ENCODE results near the gene P2RY8. TPM values are rescaled to one million over a fixed set of nuclear protein-coding genes. Genes with fewer than 3 reads are reported as not detected.
A peak's percentile ranks its signal among the peaks of the same experiment; 100 is the strongest.
"Not testable (repeated sequence)": the region's sequence is repeated elsewhere in the genome, so short reads cannot be mapped to it uniquely, and the experiment has no call there.

P2RY8 gene
- total RNA-seq, 2 experiments from 2014 or later, result 139 TPM

DNA sequence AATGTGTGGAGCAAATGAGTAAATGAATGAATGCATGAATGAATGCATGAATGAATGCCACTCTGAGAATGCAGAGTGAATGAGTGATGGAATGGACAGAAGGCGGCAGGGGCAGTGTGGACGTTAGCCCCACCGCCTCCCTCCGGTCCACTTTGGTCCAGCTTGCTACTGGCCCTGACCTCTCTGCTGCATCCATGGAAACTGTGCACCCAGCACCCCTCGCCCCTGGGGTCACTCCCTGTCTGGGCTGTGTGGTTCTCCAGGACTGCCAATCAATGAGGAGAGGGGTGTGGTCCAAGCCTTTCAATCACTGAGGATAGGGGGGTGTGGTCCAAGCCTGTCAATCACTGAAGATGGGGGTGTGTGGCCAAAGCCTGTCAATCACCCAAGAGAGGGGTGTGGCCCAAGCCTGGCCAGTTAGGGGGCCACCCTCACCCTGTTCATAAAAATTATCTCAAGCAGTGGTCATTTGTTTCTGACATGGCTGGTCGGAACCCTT, 45.1 kb downstream of the P2RY8 start:
- ChIA-PET CTCF (no interaction called here), POLR2A (no interaction called here)
- H3K27ac Mint-ChIP-seq, result peak overlapping the region; percentile 79
- no peak overlapping the region for H3K4me3 ChIP-seq (ENCODE audit: low read length)
- intact Hi-C loops (cut with DNase I, micrococcal nuclease), result loop anchor here in 1 of 2 experiments (1.0 kb wide), 1 partner anchor 43 kb away; no protein-coding TSS in a partner anchor
- no peaks in the 10 kb centered on the region for H3K27me3 ChIP-seq (ENCODE audit: control insufficient read depth in 1 of 2, insufficient read depth in 2 of 2, low read length in 2 of 2)
- peaks cover 19% of the 10 kb centered on the region for H3K4me1 ChIP-seq (ENCODE audit: insufficient read depth, low read length)
- H3K27ac ChIP-seq (ENCODE audit: low read depth in 1 of 2, low read length in 2 of 2), result no peak overlapping the region
- H3K36me3 ChIP-seq (ENCODE audit: insufficient read depth, low read length), result peaks cover 50% of the 10 kb centered on the region
- ATAC-seq (ENCODE audit: poor library complexity) (peak; percentile 69), DNase-seq (peak in 10 of 14 experiments; percentile 21 to 75 (median 42))
- H3K9me3 ChIP-seq (ENCODE audit: control insufficient read depth in 1 of 2, insufficient read depth in 1 of 2, low read length in 2 of 2), result peaks cover 0 to 6% of the 10 kb centered on the region in 2 experiments
- H3K9me3 Mint-ChIP-seq, result peaks cover 3% of the 10 kb centered on the region
- TF ChIP-seq, protein P1, sequence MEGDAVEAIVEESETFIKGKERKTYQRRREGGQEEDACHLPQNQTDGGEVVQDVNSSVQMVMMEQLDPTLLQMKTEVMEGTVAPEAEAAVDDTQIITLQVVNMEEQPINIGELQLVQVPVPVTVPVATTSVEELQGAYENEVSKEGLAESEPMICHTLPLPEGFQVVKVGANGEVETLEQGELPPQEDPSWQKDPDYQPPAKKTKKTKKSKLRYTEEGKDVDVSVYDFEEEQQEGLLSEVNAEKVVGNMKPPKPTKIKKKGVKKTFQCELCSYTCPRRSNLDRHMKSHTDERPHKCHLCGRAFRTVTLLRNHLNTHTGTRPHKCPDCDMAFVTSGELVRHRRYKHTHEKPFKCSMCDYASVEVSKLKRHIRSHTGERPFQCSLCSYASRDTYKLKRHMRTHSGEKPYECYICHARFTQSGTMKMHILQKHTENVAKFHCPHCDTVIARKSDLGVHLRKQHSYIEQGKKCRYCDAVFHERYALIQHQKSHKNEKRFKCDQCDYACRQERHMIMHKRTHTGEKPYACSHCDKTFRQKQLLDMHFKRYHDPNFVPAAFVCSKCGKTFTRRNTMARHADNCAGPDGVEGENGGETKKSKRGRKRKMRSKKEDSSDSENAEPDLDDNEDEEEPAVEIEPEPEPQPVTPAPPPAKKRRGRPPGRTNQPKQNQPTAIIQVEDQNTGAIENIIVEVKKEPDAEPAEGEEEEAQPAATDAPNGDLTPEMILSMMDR (IDR thresholded peaks at IDR 0.05), result no peak
- H3K4me1 Mint-ChIP-seq (ENCODE audit: low read depth), result peaks cover 37% of the 10 kb centered on the region
- H3K36me3 Mint-ChIP-seq (ENCODE audit: low read depth), result peaks cover 76% of the 10 kb centered on the region
- peak overlapping the region; percentile 30 for H3K4me3 Mint-ChIP-seq
- no peaks in the 10 kb centered on the region for H3K27me3 Mint-ChIP-seq

DNA sequence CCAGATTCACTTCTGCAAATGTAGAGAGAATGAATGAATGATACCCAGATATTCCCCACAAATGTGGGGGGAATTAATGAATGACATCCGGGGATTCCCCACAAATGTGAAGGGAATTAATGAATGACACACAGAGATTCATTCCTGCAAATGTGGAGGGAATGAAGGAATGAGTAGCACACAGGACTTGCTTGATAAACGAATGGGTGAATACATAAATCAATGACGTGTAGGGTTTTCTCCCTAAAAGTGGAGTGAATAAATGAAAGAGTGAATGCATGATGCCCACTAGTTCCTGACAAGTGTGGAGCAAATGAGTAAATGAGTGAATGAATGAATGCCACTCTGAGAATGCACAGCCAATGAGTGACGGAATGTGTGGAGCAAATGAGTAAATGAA, 45.7 kb downstream of the P2RY8 start:
- H3K27me3 ChIP-seq (ENCODE audit: control insufficient read depth in 1 of 2, insufficient read depth in 2 of 2, low read length in 2 of 2); H3K9me3 ChIP-seq (ENCODE audit: control insufficient read depth in 1 of 2, insufficient read depth in 1 of 2, low read length in 2 of 2); H3K4me3 ChIP-seq (ENCODE audit: low read length); DNase-seq; H3K27ac ChIP-seq (ENCODE audit: low read depth in 1 of 2, low read length in 2 of 2); H3K9me3 Mint-ChIP-seq; H3K4me3 Mint-ChIP-seq; CTCF ChIA-PET; intact Hi-C loops (cut with DNase I, micrococcal nuclease); POLR2A ChIA-PET; ATAC-seq (ENCODE audit: poor library complexity); H3K27me3 Mint-ChIP-seq: not testable (repeated sequence)
- Histone ChIP-seq H3K36me3 (ENCODE audit: insufficient read depth, low read length) (peaks cover 55% of the 10 kb centered on the region), H3K4me1 (ENCODE audit: insufficient read depth, low read length) (peaks cover 13% of the 10 kb centered on the region)
- Mint-ChIP-seq H3K36me3 (ENCODE audit: low read depth) (peaks cover 80% of the 10 kb centered on the region), H3K27ac (peak overlapping the region; percentile 79), H3K4me1 (ENCODE audit: low read depth) (peaks cover 37% of the 10 kb centered on the region)

DNA sequence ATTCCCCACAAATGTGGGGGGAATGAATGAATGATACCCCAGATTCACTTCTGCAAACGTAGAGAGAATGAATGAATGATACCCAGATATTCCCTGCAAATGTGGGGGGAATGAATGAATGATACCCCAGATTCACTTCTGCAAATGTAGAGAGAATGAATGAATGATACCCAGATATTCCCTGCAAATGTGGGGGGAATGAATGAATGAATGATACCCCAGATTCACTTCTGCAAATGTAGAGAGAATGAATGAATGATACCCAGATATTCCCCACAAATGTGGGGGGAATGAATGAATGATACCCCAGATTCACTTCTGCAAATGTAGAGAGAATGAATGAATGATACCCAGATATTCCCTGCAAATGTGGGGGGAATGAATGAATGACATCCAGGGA, 46.3 kb downstream of the P2RY8 start:
- H3K4me3 ChIP-seq (ENCODE audit: low read length); H3K27me3 Mint-ChIP-seq; H3K27me3 ChIP-seq (ENCODE audit: control insufficient read depth in 1 of 2, insufficient read depth in 2 of 2, low read length in 2 of 2); H3K9me3 Mint-ChIP-seq; H3K4me1 ChIP-seq (ENCODE audit: insufficient read depth, low read length); H3K27ac Mint-ChIP-seq; intact Hi-C loops (cut with DNase I, micrococcal nuclease); POLR2A ChIA-PET; DNase-seq; H3K4me3 Mint-ChIP-seq; H3K27ac ChIP-seq (ENCODE audit: low read depth in 1 of 2, low read length in 2 of 2); H3K9me3 ChIP-seq (ENCODE audit: control insufficient read depth in 1 of 2, insufficient read depth in 1 of 2, low read length in 2 of 2); ATAC-seq (ENCODE audit: poor library complexity); CTCF ChIA-PET: not testable (repeated sequence)
- peaks cover 35% of the 10 kb centered on the region for H3K4me1 Mint-ChIP-seq (ENCODE audit: low read depth)
- H3K36me3 ChIP-seq (ENCODE audit: insufficient read depth, low read length), result peaks cover 55% of the 10 kb centered on the region
- peaks cover 79% of the 10 kb centered on the region for H3K36me3 Mint-ChIP-seq (ENCODE audit: low read depth)

DNA sequence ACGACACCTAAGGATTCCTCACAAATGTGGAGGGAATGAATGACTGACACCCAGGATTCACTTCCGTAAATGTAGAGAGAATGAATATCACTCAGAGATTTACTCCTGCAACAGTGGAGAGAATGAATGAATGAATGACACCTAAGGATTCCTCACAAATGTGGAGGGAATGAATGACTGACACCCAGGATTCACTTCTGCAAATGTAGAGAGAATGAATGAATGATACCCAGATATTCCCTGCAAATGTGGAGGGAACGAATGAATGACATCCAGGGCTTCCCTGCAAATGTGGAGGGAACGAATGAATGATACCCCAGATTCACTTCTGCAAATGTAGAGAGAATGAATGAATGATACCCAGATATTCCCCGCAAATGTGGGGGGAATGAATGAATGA, 47.6 kb downstream of the P2RY8 start:
- H3K4me3 ChIP-seq (ENCODE audit: low read length); ATAC-seq (ENCODE audit: poor library complexity); H3K27me3 ChIP-seq (ENCODE audit: control insufficient read depth in 1 of 2, insufficient read depth in 2 of 2, low read length in 2 of 2); H3K9me3 ChIP-seq (ENCODE audit: control insufficient read depth in 1 of 2, insufficient read depth in 1 of 2, low read length in 2 of 2); H3K4me3 Mint-ChIP-seq; CTCF ChIA-PET; intact Hi-C loops (cut with DNase I, micrococcal nuclease); H3K4me1 ChIP-seq (ENCODE audit: insufficient read depth, low read length); H3K27me3 Mint-ChIP-seq; H3K27ac ChIP-seq (ENCODE audit: low read depth in 1 of 2, low read length in 2 of 2); POLR2A ChIA-PET; H3K9me3 Mint-ChIP-seq; DNase-seq: not testable (repeated sequence)
- Mint-ChIP-seq H3K4me1 (ENCODE audit: low read depth) (peaks cover 26% of the 10 kb centered on the region), H3K36me3 (ENCODE audit: low read depth) (peaks cover 78% of the 10 kb centered on the region), H3K27ac (peak overlapping the region; percentile 58)
- peaks cover 63% of the 10 kb centered on the region for H3K36me3 ChIP-seq (ENCODE audit: insufficient read depth, low read length)
